GM12892 (cell line): ENCODE data around the gene FFAR2.
"Not testable (repeated sequence)": the region's sequence is repeated elsewhere in the genome, so short reads cannot be mapped to it uniquely, and the experiment has no call there.

Experiments
- DNase-seq: peaks from one replicate; pipeline ENCODE4 v3.0.0; 2011; ENCODE audit not compliant: insufficient read length
- FAIRE-seq: peaks from 2 replicates; lab custom pipeline; 2011; peaks lifted over from hg19 to GRCh38; lab: Jason Lieb, UNC
- POLR2A ChIP-seq: IDR thresholded peaks from 2 replicates; pipeline ENCODE4 v1.6.1; 2011; ENCODE audit warnings: low read depth, low read length, control low read depth
- POLR2AphosphoS5 ChIP-seq: IDR thresholded peaks from 2 replicates; pipeline ENCODE4 v1.6.1; 2011; ENCODE audit warnings: low read depth, low read length, control low read depth
- TAF1 ChIP-seq: IDR thresholded peaks from 2 replicates; pipeline ENCODE4 v1.6.1; 2011; ENCODE audit warnings: low read depth, mild to moderate bottlenecking, control low read depth, low read length, borderline replicate concordance

Gene FFAR2

GRCh38 chr19:35462476-35462953, 14.5 kb downstream of the FFAR2 start:
- FAIRE-seq: peak; percentile 99
- TF ChIP-seq POLR2A (no peak), TAF1 (no peak), POLR2AphosphoS5 (no peak)
- no peak for DNase-seq

- not testable (repeated sequence) for FAIRE-seq, DNase-seq
Measured at GRCh38 chr19:35462956-35463355, 14.9 kb downstream of the FFAR2 start.

DNA sequence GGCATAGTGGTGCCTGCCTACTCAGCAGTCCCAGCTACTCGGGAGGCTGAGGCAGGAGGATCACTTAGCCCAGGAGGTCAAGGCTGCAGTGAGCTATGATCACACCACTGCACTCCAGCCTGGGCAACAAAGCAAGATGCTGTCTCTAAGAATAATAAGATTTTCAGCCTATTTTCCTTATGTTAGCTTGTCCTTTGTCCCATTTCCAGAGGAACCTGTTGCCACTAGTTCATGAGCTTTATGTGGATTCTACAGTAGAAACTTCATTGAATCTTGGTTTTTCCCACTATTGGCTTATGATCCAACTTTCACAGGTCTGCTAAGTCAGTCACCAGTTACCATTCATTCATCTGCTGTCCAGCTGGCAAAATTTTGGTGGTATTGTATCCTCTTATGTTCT, 18.2 kb downstream of the FFAR2 start:
- TF ChIP-seq POLR2A: no peak
- no peak for TF ChIP-seq TAF1
- TF ChIP-seq POLR2AphosphoS5: no peak

DNA sequence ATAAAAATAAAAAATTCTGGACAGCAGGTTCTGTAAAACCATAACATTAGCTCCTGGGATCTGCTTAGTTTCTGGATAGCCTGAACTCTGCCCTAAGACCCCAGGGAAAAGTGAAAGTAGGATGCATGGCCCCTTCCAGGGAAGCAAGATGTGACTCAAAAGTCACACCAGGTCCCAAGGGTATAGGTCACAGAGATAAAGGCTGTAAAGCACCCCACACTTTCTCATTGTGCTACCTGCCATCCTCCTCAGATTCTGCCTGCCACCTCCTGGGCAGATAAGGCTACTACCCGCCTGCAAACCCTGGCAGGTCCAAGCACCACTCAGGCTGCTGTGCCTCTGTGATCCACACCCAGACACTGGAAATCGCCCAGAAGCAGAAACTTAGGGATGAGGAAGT, 20.6 kb downstream of the FFAR2 start:
- FAIRE-seq (peak; percentile 93), DNase-seq (peak; percentile 59)
- no peak for TF ChIP-seq TAF1
- TF ChIP-seq POLR2A: no peak
- no peak for TF ChIP-seq POLR2AphosphoS5

More for the DNA sequence above, 18.2 kb downstream of the FFAR2 start:
- DNase-seq: no peak
- FAIRE-seq: no peak

GRCh38 chr19:35470128-35470527, 22.1 kb downstream of the FFAR2 start:
- no peak for DNase-seq
- TF ChIP-seq TAF1 (no peak), POLR2A (no peak), POLR2AphosphoS5 (no peak)
- FAIRE-seq: peak; percentile 14

- DNase-seq, FAIRE-seq: not testable (repeated sequence)
Measured at GRCh38 chr19:35471075-35471474, 23.0 kb downstream of the FFAR2 start.

DNA sequence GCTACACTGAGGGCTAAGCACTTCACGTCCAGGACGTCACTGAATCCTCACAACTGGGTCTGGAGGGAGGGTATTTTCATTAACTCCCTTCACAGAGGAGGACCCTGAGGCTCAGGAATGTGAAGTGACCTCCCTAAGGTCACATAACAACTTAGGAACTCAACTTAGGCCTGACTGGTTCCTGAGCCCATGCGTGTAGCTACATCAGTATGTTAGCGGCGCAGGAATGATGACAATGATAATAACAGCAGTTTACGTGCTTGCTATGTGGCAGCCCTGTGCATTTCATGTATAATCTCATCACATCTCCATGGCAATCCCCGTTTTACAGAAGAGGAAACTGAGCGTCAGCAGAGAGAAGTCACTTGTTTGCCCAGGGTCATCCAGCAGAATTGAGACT, 23.9 kb downstream of the FFAR2 start:
- no peak for FAIRE-seq
- no peak for DNase-seq
- TF ChIP-seq POLR2A: no peak
- no peak for TF ChIP-seq POLR2AphosphoS5
- TF ChIP-seq TAF1: no peak

- no peak for FAIRE-seq
- no peak for TF ChIP-seq TAF1
- no peak for TF ChIP-seq POLR2A
- TF ChIP-seq POLR2AphosphoS5: no peak
- DNase-seq: no peak
Measured at GRCh38 chr19:35474104-35474503, 26.0 kb downstream of the FFAR2 start.

DNA sequence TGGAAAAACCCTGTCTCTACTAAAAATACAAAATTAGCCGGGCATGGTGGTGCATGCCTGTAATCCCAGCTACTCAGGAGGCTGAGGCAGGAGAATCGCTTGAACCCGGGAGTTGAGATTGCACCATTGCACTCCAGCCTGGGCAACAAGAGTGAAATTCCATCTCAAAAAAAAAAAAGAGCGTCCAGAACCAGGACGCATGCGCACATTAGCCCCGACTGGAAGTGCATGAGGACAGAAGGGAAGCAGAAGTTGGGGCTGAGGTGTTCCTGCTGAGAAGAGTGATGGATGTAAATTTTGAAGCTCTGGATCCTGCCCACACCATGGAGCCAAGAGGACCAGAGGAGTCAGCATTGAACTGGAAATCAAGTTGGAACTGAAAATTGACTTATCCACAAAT, 26.5 kb downstream of the FFAR2 start:
- not testable (repeated sequence) for FAIRE-seq, DNase-seq

GRCh38 chr19:35476149-35476548, 28.1 kb downstream of the FFAR2 start:
- DNase-seq (no peak), FAIRE-seq (no peak)
- TF ChIP-seq POLR2AphosphoS5 (no peak), POLR2A (no peak), TAF1 (no peak)

DNA sequence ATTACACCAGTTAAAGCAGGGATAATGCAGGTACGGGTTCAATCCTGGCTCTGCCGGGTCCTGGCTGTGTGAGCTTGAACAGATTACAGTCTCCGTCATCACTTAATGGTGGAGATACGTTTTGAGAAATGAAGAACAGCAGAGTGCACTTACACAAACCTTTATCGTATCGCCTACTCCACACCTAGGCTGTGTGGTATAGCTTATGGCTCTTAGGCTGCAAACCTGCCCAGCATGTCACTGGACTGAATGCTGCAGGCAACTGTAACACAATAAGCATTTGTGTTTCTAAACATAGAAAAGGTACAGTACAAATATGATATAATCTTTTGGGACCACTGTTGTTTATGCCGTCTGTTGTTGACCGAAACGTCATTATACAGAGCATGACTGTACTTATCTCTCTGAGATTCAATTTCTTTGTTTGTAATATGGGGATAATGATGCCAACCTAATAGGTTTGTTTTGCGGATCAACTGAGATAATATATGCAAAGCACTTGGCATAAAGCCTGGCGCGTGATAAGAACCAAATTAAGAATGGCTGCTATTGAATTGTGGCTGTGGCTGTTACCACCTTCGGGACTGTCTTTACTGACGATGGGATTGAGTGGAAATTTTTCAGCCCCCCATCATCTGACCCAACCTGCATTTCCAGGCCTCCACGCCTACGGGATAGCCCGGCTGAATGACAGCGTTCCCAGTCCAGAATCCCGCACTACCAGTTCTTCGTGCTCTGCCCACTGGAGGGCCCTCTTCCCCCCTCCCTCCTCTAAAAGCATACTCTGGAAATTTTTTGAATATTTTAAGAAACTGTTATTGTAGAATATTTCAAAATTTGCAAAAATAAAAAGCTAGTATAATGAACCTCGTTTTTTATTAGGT, 31.0 kb downstream of the FFAR2 start:
- TF ChIP-seq POLR2AphosphoS5 (no peak), TAF1 (no peak), POLR2A (no peak)
- FAIRE-seq (no peak), DNase-seq (no peak)

DNA sequence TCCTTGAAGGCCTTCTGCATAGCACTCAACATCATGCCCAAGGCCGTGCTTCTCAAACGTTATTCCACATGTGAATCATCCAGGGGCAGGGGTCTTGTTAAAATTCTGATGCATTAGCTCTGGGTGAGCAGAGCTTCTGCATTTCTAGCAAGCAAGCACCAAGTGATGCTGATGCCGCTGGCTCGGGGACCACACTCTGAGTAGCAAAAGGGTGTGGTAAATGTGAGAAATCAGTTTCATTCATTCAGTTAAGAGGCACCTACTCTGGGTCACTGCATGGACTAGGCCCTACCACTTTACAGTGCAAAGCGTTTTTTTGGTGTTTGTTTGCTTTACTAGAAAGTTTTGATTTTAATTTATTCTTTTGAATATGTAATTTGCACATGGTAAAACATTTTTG, 35.0 kb downstream of the FFAR2 start:
- FAIRE-seq (no peak), DNase-seq (no peak)
- TF ChIP-seq TAF1: no peak
- TF ChIP-seq POLR2AphosphoS5: no peak
- no peak for TF ChIP-seq POLR2A
